ENCODE data around the gene PLCH1.

PLCH1 gene

DNA sequence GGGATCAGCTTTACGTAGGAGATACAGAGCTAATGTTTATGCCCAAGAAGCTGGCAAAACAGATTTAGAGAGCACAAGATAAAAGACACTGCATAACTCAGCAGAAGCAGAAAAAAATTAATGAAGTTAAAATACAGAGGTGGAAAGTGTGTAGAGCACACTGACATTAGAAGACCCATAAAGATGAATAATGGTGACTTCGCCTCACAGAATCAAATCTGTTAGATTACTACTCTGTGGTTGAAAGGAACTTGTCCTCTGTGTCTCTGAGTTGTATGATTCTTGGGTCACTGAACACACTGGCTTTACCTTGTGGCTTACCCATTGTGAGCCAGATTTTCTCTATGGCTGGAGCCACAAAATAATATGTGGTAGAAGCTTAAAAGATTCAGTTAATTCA, 224.4 kb downstream of the PLCH1 start:
- no peak overlapping the region for H3K4me3 ChIP-seq (ENCODE audit: low read depth, low read length)

DNA sequence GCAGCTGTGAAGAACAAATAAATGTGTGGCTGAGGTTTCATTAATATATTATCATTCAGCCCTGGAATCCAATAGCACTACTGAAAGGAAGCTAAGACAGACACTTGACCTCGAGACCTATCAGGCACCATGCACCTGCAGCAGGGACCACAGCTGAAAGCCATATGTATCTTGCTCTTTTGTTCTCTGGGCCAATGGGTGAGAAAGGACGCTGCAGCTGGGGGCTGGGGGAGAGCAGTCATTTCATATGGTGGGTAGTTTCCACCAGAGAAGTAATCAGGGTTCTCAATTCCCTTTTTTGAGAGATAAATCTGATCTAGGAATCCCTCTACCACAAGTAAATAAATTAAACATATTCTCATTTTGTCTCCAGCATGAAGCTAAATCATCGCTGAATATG, 225.8 kb downstream of the PLCH1 start:
- TF ChIP-seq, protein P1, sequence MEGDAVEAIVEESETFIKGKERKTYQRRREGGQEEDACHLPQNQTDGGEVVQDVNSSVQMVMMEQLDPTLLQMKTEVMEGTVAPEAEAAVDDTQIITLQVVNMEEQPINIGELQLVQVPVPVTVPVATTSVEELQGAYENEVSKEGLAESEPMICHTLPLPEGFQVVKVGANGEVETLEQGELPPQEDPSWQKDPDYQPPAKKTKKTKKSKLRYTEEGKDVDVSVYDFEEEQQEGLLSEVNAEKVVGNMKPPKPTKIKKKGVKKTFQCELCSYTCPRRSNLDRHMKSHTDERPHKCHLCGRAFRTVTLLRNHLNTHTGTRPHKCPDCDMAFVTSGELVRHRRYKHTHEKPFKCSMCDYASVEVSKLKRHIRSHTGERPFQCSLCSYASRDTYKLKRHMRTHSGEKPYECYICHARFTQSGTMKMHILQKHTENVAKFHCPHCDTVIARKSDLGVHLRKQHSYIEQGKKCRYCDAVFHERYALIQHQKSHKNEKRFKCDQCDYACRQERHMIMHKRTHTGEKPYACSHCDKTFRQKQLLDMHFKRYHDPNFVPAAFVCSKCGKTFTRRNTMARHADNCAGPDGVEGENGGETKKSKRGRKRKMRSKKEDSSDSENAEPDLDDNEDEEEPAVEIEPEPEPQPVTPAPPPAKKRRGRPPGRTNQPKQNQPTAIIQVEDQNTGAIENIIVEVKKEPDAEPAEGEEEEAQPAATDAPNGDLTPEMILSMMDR (IDR thresholded peaks at IDR 0.05; ENCODE audit: borderline replicate concordance, insufficient read depth, low read depth, low read length) = no peak
- no peak overlapping the region for H3K4me3 ChIP-seq (ENCODE audit: low read depth, low read length)

More for the DNA sequence above, 224.4 kb downstream of the PLCH1 start:
- TF ChIP-seq, protein P1 (IDR thresholded peaks at IDR 0.05; ENCODE audit: borderline replicate concordance, insufficient read depth, low read depth, low read length) = no peak

DNA sequence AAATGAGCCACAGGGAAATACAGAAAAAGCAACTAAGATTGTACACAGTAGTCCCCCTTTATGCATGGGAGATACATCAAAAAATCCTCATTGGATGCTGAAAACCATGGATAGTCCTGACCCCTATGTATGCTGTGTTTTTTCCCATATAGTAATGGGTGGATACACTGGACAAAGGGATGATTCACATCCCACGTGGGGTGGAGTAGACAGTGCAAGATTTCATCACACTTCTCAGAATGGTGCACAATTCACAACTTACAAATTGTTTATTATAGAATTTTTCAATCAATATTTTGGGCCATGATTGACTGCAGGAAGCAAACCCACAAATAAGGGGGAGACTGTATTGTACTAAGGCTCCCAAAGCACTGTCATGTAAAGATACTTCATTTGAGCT, 227.0 kb downstream of the PLCH1 start:
- TF ChIP-seq, protein P1 (IDR thresholded peaks at IDR 0.05; ENCODE audit: borderline replicate concordance, insufficient read depth, low read depth, low read length) = no peak
- H3K4me3 ChIP-seq (ENCODE audit: low read depth, low read length) = no peak overlapping the region

DNA sequence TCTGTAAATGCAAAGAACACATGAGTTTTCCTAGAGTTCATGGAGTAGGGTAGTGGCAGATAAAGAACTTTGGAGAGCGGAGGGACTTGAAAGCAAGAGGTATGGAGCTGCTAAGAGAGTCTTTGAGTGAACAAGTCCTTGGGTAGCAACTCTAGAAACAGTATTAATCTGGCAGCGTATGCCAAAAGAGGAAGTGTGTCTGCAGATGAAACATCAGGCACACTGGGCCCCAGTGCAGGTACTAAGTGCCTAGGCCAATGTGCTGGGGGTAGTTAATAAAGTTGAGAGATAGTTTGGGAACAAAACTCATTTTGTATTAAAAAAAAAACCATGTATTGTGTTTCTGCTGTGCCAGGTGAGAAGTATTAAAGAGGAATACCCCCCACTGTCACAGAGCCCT, 228.4 kb downstream of the PLCH1 start:
- H3K4me3 ChIP-seq (ENCODE audit: low read depth, low read length) = no peak overlapping the region
- TF ChIP-seq, protein P1 (IDR thresholded peaks at IDR 0.05; ENCODE audit: borderline replicate concordance, insufficient read depth, low read depth, low read length) = no peak

DNA sequence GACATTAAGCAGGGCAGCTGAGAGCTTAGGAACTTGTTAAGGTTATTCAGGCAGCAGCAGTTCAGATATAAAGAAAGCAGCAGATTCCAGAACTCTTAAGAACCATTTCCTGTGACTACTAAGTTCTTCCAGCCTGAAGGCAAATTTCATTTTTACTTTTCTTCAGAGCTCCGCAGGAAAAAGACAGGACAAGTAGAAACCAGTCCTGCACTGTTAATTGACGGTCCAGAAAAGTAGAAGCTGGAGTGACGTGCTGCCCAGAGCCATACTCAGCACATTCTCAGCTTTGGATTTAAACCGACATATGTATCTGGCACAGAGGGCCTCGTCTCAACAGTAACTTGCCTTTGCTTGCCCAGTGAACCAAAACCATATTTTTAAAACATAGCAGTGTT, 232.0 kb downstream of the PLCH1 start:
- TF ChIP-seq, protein P1 (IDR thresholded peaks at IDR 0.05; ENCODE audit: borderline replicate concordance, insufficient read depth, low read depth, low read length) = no peak
- no peak overlapping the region for H3K4me3 ChIP-seq (ENCODE audit: low read depth, low read length)

DNA sequence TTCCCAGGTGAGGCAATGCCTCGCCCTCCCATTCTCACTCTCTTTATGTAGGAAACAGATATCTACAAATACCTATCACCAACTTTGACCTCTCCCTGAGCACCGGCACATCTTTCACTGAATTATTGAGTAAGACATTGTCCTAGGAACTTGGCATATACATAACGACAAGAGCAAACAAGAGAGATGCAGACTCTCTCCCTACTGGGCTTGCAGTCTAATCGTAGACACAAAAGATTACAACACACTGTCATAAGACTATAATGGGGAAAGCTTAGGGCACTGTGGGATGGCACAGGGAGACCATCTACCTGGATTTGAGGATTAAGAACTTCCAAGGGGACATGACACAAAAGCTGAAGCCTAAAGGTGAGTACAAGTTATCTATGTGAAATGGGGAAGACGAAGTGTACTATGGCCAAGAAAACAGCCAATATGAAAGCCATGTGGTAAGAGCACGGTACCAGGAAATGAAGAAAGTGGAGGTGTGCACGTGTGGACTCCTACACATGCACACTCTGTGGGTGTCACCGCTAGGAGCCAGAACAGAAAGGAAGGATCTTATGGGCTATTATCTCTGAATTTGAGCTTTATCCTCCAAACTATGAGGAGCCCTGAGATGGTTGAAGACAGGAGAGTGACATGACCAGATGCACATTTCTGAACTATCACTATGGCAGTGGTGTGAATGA, 232.6 kb downstream of the PLCH1 start:
- H3K4me3 ChIP-seq (ENCODE audit: low read depth, low read length) = no peak overlapping the region
- TF ChIP-seq, protein P1 (IDR thresholded peaks at IDR 0.05; ENCODE audit: borderline replicate concordance, insufficient read depth, low read depth, low read length) = no peak

DNA sequence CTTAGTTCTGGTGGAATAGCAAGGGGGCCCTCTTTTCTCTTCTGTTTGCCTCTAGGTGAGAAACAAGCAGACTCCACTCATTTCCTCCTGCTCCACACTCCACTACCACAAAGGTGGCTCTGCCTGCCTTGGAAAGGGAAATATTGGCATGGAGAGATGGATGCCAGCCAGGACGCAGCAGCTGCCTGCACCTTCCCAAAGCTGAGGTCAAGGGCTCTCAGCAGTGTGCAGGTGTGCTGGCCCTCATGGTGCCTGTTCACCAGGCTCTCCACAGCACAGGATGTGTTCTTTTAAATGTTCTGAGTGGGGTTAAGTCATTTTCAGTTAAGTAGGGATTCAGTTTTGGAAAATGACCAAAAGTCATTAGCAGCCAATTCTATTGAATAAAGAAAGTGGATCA, 240.2 kb downstream of the PLCH1 start:
- no peak overlapping the region for H3K4me3 ChIP-seq (ENCODE audit: low read depth, low read length)
- TF ChIP-seq, protein P1 (IDR thresholded peaks at IDR 0.05; ENCODE audit: borderline replicate concordance, insufficient read depth, low read depth, low read length) = no peak

All from GM12875 (cell line).